ENCODE data around the gene TPCN2.

The TPCN2 gene

DNA sequence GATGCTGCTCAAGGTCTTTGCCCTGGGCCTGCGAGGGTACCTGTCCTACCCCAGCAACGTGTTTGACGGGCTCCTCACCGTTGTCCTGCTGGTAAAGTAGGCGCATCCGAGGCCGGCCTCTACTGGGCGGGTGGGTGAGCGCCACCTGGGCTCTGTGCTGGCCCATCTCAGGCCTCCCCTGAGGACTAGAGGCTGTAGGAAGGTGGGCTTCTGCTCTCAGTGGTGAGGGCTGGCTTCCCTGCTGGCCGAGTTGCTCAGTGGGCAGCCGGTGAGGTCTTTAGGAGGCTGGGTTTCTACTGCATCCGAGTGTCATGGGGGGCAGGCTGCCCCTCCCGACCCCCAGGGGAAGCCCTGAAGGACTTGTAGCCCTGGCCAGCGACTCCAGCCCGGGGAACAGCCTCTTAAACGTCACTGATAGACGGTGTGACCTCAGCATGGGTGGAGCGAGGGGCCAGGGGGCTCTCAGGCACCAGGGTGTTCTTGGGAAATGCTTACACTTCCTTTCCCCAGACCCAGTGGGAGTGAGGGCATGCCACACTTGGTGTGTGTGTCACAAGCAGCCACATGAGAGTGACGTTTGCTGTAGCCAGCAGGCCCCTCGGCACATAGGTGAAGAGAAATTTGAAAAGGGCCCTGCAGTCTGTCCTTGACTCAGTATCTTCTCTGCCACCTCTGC, 30.3 kb downstream of the TPCN2 start:
- Histone ChIP-seq H3K9ac (ENCODE audit: low read length) (no peak overlapping the region), H3K27me3 (ENCODE audit: control insufficient read depth, insufficient read depth, low read length) (no peaks in the 10 kb centered on the region), H3K36me3 (ENCODE audit: control insufficient read depth, insufficient read depth, low read length) (no peaks in the 10 kb centered on the region), H3K4me3 (ENCODE audit: low read length) (no peak overlapping the region), H3K9me3 (ENCODE audit: control insufficient read depth, low read length) (no peaks in the 10 kb centered on the region), H3K4me1 (ENCODE audit: control insufficient read depth, insufficient read depth, low read length) (no peaks in the 10 kb centered on the region)

- Histone ChIP-seq H3K27me3 (ENCODE audit: control insufficient read depth, insufficient read depth, low read length) (no peaks in the 10 kb centered on the region), H3K36me3 (ENCODE audit: control insufficient read depth, insufficient read depth, low read length) (no peaks in the 10 kb centered on the region), H3K9me3 (ENCODE audit: control insufficient read depth, low read length) (no peaks in the 10 kb centered on the region), H3K4me1 (ENCODE audit: control insufficient read depth, insufficient read depth, low read length) (no peaks in the 10 kb centered on the region), H3K9ac (ENCODE audit: low read length) (no peak overlapping the region), H3K4me3 (ENCODE audit: low read length) (no peak overlapping the region)
Observed at GRCh38 chr11:69079661-69080256, 31.0 kb downstream of the TPCN2 start.

DNA sequence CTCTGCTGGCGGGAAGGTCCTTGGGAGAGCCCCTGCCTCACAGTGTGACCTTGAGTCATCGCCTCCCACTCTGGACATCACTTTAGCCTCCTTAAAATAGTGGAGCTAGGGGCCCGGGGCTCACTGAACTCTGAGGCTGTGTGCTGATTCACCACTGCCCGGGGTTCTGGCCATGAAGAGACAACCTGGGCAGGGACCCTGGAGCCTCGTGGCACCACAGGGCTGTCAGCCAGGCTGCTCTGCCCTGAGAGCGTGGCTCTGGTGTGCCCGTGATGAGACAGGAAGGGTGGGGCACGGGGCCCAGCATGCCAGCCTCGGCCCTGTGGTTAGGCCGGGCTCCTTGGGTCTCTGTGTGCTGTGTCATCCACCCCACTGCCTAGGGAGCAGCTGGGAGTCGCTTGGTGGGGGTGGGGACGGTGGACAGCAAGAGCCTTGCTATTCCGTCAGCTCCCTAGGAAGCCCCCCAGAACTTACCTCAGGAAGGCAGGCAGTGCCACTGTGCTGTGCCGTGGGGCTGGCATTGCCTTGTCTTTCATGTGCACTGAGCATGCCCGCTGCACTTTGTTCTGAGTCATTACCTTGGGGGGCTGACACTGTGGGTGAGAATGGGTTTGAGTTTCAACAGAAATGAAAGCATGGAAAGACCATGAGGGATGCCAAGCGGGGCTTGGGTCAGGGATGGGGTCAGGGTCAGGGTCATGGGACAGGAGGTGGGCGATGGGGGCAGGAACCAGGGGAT, 31.7 kb downstream of the TPCN2 start:
- Histone ChIP-seq H3K9me3 (ENCODE audit: control insufficient read depth, low read length) (no peaks in the 10 kb centered on the region), H3K36me3 (ENCODE audit: control insufficient read depth, insufficient read depth, low read length) (no peaks in the 10 kb centered on the region), H3K9ac (ENCODE audit: low read length) (no peak overlapping the region), H3K4me1 (ENCODE audit: control insufficient read depth, insufficient read depth, low read length) (no peaks in the 10 kb centered on the region), H3K4me3 (ENCODE audit: low read length) (no peak overlapping the region), H3K27me3 (ENCODE audit: control insufficient read depth, insufficient read depth, low read length) (no peaks in the 10 kb centered on the region)

- Histone ChIP-seq H3K9ac (ENCODE audit: low read length) (no peak overlapping the region), H3K36me3 (ENCODE audit: control insufficient read depth, insufficient read depth, low read length) (no peaks in the 10 kb centered on the region), H3K4me3 (ENCODE audit: low read length) (no peak overlapping the region), H3K4me1 (ENCODE audit: control insufficient read depth, insufficient read depth, low read length) (no peaks in the 10 kb centered on the region), H3K27me3 (ENCODE audit: control insufficient read depth, insufficient read depth, low read length) (no peaks in the 10 kb centered on the region), H3K9me3 (ENCODE audit: control insufficient read depth, low read length) (no peaks in the 10 kb centered on the region)
Observed at GRCh38 chr11:69081180-69081579, 32.4 kb downstream of the TPCN2 start.

GRCh38 chr11:69083531-69084247, 35.0 kb downstream of the TPCN2 start:
- H3K9me3 ChIP-seq (ENCODE audit: control insufficient read depth, low read length): no peaks in the 10 kb centered on the region
- no peaks in the 10 kb centered on the region for H3K27me3 ChIP-seq (ENCODE audit: control insufficient read depth, insufficient read depth, low read length)
- no peak overlapping the region for H3K9ac ChIP-seq (ENCODE audit: low read length)
- no peak overlapping the region for H3K4me3 ChIP-seq (ENCODE audit: low read length)
- H3K36me3 ChIP-seq (ENCODE audit: control insufficient read depth, insufficient read depth, low read length): no peaks in the 10 kb centered on the region
- peaks cover under 1% of the 10 kb centered on the region for H3K4me1 ChIP-seq (ENCODE audit: control insufficient read depth, insufficient read depth, low read length)

DNA sequence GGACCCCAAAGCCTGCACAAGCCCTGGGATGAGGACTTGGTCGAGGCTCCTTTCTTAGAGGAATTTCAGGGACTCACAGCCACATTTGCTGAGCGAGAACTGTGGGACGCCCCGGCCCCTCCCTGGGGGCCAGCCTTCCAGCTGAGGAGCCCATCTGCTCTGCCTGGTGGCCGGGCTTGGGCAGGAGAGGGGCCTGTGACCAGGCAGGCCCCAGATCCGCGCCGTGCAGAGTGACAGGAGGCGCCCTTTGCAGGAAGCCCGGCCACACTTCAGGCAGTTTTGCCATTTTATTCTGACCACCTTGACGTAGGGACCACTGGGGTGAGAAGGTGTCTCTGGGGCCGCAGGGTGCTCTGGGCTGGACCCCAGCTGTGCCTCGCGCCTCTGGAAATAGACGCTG, 35.6 kb downstream of the TPCN2 start:
- no peaks in the 10 kb centered on the region for H3K9me3 ChIP-seq (ENCODE audit: control insufficient read depth, low read length)
- H3K27me3 ChIP-seq (ENCODE audit: control insufficient read depth, insufficient read depth, low read length): no peaks in the 10 kb centered on the region
- no peak overlapping the region for H3K4me3 ChIP-seq (ENCODE audit: low read length)
- no peak overlapping the region for H3K9ac ChIP-seq (ENCODE audit: low read length)
- peaks cover 5% of the 10 kb centered on the region for H3K4me1 ChIP-seq (ENCODE audit: control insufficient read depth, insufficient read depth, low read length)
- H3K36me3 ChIP-seq (ENCODE audit: control insufficient read depth, insufficient read depth, low read length): no peaks in the 10 kb centered on the region

GRCh38 chr11:69085490-69086095, 36.9 kb downstream of the TPCN2 start:
- H3K36me3 ChIP-seq (ENCODE audit: control insufficient read depth, insufficient read depth, low read length): no peaks in the 10 kb centered on the region
- H3K9ac ChIP-seq (ENCODE audit: low read length): no peak overlapping the region

DNA sequence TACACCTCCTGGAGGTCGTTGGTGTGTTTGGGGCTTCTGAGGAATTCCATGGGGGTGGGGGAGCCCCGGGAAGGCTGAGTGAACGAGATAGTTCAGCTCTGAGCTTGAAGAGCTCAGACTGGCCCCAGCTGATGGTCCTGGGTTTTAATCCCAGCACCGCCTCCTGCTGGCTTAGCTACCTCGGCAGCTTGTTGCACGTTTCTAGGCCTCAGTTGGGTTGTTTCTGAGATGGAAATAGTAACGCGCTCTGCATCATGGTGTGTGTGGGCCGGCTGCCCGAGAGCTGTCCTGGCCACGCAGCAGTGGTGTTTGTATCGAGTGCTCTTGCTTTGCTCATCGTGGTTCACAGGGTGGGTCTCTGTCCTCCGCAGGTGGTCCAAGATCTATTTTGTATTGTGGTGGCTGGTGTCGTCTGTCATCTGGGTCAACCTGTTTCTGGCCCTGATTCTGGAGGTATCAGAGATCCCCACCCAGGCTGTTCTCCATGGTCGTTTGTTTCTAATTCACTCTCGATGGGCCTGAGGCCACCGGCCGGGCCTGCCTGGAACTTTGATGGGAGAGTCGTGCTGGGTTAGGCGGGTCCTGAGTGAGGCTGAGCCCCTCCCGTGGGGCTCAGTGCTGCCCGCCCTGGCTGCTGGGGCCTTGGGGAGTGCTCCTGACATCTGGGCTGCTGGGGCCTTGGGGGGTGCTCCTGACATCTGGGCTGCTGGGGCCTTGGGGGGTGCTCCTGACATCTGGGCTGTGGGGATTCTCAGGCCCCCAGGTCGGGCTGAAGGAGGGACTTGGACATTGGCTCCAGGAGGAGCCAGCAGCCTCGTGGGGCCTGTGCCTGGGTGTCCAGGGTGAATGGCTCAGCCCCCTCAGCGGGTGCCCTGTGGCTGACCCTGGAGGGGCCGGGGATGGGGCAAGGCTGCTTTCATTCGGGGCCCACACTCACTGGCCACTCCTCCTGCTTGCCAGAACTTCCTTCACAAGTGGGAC, 37.7 kb downstream of the TPCN2 start:
- no peak overlapping the region for H3K9ac ChIP-seq (ENCODE audit: low read length)
- peaks cover 5% of the 10 kb centered on the region for H3K4me1 ChIP-seq (ENCODE audit: control insufficient read depth, insufficient read depth, low read length)
- no peaks in the 10 kb centered on the region for H3K27me3 ChIP-seq (ENCODE audit: control insufficient read depth, insufficient read depth, low read length)
- no peaks in the 10 kb centered on the region for H3K36me3 ChIP-seq (ENCODE audit: control insufficient read depth, insufficient read depth, low read length)
- no peak overlapping the region for H3K4me3 ChIP-seq (ENCODE audit: low read length)
- no peaks in the 10 kb centered on the region for H3K9me3 ChIP-seq (ENCODE audit: control insufficient read depth, low read length)

More at GRCh38 chr11:69085490-69086095, 36.9 kb downstream of the TPCN2 start:
- peaks cover 5% of the 10 kb centered on the region for H3K4me1 ChIP-seq (ENCODE audit: control insufficient read depth, insufficient read depth, low read length)
- no peak overlapping the region for H3K4me3 ChIP-seq (ENCODE audit: low read length)
- no peaks in the 10 kb centered on the region for H3K27me3 ChIP-seq (ENCODE audit: control insufficient read depth, insufficient read depth, low read length)
- H3K9me3 ChIP-seq (ENCODE audit: control insufficient read depth, low read length): no peaks in the 10 kb centered on the region

DNA sequence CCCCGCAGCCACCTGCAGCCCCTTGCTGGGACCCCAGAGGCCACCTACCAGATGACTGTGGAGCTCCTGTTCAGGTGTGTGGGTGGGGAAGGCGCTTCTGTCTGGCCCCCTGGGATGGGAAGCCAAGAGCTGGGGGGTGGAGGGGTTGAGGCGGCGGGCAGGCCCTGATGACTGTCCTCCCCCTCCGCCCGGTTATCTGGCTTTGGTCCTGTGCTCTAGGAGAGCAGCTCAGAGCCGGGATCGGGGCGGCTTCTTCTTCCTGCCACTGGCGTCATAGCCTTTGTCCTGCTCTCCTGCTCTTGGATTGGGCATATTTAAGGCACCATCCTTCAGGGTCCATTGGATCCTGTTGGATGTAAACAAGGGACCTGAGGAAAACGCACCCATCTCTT, 38.4 kb downstream of the TPCN2 start:
- H3K4me3 ChIP-seq (ENCODE audit: low read length): no peak overlapping the region
- no peaks in the 10 kb centered on the region for H3K36me3 ChIP-seq (ENCODE audit: control insufficient read depth, insufficient read depth, low read length)
- no peaks in the 10 kb centered on the region for H3K27me3 ChIP-seq (ENCODE audit: control insufficient read depth, insufficient read depth, low read length)
- no peaks in the 10 kb centered on the region for H3K9me3 ChIP-seq (ENCODE audit: control insufficient read depth, low read length)
- H3K9ac ChIP-seq (ENCODE audit: low read length): no peak overlapping the region
- peaks cover 5% of the 10 kb centered on the region for H3K4me1 ChIP-seq (ENCODE audit: control insufficient read depth, insufficient read depth, low read length)

GRCh38 chr11:69087811-69088210, 39.1 kb downstream of the TPCN2 start:
- no peak overlapping the region for H3K4me3 ChIP-seq (ENCODE audit: low read length)
- peaks cover 5% of the 10 kb centered on the region for H3K4me1 ChIP-seq (ENCODE audit: control insufficient read depth, insufficient read depth, low read length)
- no peaks in the 10 kb centered on the region for H3K27me3 ChIP-seq (ENCODE audit: control insufficient read depth, insufficient read depth, low read length)
- no peaks in the 10 kb centered on the region for H3K36me3 ChIP-seq (ENCODE audit: control insufficient read depth, insufficient read depth, low read length)
- no peak overlapping the region for H3K9ac ChIP-seq (ENCODE audit: low read length)
- H3K9me3 ChIP-seq (ENCODE audit: control insufficient read depth, low read length): no peaks in the 10 kb centered on the region

- Histone ChIP-seq H3K36me3 (ENCODE audit: control insufficient read depth, insufficient read depth, low read length) (no peaks in the 10 kb centered on the region), H3K4me1 (ENCODE audit: control insufficient read depth, insufficient read depth, low read length) (peaks cover 5% of the 10 kb centered on the region), H3K4me3 (ENCODE audit: low read length) (no peak overlapping the region), H3K27me3 (ENCODE audit: control insufficient read depth, insufficient read depth, low read length) (no peaks in the 10 kb centered on the region), H3K9ac (ENCODE audit: low read length) (no peak overlapping the region), H3K9me3 (ENCODE audit: control insufficient read depth, low read length) (no peaks in the 10 kb centered on the region)
Observed at GRCh38 chr11:69088676-69089146, 40.0 kb downstream of the TPCN2 start.

All from mucosa of stomach (tissue), 1 donor.